GM21447 (cell line): ENCODE data around the gene MAGI2.

ENCODE experiments used
- ATAC-seq: cut with Tn5 transposase; IDR thresholded peaks from one replicate; pipeline ENCODE4 v1.9.1; 2021; ENCODE audit not compliant: unreplicated experiment

Gene MAGI2

DNA sequence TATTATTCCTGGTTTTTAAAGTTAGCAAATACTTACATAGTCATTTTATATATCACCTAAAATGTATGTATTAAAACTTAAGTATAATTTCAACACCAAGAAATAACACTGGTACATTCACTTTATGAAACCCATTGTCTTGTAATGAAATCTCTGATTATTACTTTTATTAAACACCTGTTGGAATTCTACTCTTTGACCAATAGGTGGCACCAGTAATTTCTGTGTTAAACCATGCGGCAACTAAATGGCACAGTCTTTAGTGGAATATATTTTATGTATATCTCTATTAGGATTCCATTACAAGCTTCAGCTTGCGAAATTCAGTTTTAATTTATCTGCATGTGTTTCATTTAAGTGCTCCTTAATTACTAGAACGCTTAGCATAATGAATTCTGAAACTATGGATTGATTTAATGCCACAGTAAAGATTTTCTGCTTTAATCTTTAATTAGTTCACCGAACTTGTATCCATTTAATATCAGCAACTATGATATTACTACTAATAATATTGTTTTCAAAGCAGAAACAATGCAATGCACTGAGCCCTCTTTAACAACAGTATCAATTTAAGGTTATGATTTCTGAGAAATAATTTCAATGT, 181.3 kb downstream of the MAGI2 start:
- no peak for ATAC-seq

DNA sequence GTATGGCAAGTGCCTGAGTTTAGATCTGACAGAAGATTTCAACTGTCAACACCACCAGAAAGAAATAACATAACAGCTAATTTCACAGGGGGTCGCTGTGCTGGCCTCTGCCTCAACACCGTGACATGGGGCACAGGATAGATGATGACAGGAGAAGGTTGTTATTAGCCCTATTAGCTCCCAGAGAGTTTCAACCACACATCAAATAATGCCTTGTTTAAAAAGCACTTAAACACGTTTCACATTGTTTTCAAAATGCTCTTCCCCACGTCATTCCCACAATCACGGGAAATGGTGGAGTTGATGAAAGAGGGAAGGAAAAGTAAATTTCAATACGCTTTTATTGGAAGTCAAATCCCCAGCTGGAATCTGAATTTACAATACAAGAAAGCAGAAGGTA, 184.7 kb downstream of the MAGI2 start:
- no peak for ATAC-seq

DNA sequence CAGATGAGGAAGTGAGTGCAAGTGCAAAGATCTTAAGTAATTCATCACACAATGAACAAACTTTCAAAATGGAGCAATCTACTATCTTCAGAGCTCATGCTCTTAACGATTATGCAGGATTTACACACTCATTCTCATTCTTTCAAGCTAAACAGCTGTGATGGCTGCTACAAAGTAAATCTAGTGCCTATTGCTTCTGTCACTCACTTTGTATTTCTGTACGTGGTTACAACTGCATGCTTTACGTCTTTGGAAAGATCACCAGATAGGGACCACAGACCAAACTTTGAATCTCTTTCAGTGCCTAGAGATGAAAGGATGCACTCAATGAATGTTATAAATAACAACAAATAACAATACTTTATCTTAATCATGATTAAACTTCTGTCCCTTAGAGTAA, 194.6 kb downstream of the MAGI2 start:
- ATAC-seq, result no peak

DNA sequence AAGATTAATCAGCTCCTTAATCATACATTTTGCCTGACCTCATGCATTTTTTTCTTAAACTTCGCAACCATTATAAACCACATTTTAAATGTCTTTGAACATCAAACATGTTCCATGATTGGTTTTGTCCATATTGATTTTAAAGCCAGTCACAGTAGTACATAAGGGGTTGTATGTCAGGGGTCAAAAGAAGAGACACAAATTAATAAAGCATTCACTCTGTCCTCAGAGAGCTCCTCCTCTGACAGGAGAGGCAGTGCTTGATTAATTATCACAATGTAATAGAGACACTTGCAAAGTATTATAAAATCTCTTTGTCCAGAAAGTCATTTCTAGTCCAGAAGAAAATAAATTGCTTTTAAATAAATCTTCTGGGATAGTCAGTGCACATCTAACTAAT, 195.5 kb downstream of the MAGI2 start:
- no peak for ATAC-seq

DNA sequence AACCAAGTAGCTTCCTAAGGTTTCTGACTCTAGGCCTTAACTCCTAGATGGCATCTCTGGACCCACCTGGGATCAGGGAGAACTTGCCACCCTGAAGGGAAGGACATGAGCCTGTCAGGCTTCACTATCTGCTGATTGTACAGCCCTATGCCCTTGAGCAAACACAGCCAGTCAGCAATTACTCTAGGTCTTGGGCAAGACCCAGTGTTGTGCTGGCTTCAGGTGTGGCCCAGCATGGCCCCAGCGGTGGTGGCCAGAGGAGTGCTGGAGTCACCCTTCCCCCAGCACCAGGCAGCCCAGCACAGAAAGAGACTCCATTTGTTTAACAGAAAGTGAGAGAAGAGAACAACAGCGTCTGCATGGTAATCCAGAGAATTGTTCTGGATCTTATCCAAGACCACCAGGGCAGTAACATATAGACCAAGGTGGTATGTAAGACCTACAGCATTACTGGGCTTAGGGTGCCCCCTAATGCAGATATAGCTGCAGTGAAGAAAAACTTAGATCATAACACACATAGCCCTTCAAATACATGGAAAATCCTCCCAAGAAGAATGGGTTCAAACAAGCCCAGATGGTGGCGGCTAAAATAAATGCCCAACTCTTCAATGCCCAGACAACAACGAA, 207.7 kb downstream of the MAGI2 start:
- no peak for ATAC-seq

DNA sequence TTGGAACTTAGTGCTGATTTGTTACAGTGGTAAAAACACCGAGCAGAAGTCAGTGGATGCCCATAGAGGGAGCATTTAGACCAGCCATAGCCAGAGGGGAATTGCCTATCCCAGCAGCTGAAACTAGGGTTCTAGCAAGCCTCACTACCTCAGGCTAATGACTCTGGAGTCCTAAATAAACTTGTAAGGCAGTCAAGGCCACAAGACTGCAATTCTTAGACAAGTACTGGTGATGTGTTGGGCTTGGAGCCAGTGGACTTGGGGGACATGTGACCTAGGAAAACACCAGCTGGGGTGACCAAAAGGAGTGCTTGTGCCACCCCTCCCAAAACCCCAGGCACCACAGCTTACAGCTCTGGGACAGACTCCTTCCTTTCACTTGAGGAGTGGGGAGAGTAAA, 209.0 kb downstream of the MAGI2 start:
- no peak for ATAC-seq

DNA sequence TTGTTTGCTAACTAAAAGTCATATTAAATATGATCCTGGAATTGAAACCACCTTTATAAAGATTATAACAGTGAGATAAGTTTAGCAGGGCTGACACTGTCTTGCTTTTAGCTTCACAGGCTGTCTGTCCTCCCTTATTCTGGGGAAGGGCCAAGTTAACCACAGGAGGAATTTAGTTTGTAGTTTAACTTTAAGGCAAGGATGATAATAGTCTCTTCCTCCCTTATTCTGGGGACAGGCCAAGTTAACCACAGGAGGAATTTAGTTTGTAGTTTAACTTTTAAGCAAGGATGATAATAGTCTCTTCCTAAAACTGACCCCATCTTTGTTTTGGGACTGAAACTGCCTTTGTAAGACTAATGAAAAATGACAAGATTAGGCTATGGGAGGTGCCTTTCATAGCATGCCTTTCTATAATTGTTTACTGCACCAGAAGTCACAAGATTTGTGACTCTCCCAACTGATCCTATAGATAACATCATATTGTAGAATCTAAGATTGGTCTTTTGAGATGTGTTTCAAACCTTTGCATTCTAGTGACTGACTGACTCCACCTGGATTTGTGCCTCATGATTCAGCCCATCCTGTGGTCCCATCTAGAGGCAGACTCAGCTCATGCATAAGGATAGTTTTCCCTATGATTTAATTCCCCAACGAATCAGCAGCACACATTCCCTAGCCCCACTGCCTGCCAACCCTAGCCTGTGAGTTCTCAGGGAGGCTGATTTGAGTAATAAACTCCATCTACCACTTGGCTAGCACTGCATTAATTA, 212.0 kb downstream of the MAGI2 start:
- ATAC-seq, result no peak

DNA sequence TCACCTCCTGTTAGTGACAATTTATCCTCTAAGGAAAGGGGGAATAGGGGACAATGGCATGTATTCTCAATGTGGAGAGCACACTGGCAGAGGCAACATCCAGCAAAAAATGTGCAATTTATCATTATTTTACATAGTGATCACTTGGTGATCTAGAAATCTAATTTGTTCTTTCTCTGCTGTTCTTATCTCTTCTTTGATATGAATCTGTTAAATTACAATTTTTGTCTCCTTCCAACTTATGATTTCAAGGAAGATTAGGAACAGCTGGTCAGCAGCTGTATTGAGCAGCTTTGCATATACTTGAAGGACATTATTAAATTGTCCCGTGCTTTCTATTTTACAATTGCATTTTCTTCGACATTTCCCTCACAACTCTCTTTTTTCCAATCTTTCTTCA, 213.1 kb downstream of the MAGI2 start:
- no peak for ATAC-seq

DNA sequence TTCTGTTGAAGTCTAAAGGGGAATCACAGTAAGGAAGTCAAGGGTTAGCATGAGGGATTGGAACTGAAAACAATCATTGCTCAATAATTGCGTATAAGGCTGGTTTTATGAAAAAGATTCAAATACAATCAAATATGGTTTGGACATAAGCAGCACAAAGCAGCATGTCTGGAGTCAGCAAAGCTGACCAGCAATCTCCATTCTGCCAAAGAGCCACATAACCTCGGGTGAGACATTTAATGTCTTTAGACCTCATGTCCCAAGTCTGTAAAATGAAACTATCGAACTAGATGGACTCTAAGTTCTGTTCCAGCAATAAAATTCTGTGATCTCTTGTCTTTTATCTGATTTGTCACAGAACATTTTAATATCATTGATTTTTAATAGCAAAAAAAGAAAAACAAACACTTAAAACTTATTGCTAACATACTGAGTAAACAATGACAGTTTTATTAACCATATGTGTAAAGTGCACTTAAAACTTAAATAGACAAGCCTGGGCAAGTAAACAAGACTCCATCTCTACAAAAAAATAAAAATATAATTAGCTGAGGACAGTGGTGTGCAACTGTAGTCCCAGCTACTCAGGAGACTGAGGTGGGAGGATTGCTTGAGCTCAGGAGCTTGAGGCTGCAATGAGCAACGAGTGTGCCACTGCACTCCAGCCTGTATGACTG, 217.0 kb downstream of the MAGI2 start:
- ATAC-seq, result no peak

DNA sequence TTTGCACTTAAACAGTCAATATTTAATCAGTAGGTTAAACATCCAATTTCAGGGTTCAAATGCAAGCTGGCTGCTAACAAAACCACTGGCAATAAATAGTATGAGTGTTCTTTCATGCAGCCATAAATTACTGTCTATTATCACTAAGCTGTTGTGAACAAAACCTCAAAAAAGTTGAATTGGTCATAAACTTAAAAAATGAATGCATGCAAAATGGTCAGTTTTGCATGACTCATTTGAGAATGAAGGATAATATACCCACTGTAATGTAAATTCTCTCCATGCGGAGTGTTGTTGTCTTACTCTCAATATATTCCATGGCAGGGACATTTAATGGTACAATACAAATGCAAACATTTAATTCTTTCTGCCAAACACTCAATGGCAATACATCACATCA, 226.4 kb downstream of the MAGI2 start:
- ATAC-seq, result no peak

DNA sequence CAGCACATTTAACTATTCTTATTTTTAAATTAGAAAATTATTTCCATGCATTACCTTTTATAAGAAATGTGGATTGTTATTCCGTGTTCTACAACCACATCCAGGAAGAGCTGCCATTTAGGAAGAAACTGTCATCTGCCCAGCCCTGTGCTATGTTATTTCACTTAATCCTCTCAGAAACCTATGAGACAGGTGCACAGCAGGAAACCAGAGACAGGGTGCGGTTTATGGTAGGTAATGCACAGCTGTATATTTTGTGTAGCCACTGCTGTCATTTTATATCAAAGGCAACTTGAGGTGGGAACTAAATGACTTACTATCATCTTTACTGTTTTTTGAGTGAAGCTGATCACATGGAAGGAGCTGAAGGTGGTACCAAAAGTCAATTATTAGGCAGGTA, 232.3 kb downstream of the MAGI2 start:
- ATAC-seq, result no peak

DNA sequence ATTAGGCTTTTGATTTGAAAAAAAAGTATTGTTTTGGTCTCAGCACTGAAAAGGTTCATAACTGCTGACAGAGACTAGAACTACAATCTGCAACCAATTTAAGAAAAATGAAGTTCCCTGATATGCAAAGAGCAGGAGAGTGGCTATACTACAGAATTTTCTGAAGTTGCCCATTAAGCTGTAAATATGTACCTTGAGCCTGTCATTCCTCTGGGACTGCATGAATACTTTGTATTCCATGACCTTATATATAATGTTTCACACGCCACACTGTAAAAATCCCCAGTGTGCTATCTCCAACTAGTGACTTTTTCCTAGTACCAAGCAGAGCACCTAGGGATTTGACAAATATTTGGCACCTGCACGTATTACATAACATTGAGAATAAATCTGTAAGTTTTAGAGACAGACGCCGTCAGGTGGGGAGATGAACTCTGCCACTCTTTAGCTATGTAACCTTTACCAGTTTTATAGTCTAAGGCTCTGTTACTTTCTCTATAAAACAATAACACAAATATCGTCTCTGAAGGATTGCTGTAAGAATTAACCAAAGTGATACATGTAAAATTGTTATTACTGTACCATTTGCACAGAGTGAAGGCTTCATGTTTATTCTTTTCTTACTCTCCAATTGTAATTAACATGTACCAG, 235.4 kb downstream of the MAGI2 start:
- ATAC-seq, result no peak

DNA sequence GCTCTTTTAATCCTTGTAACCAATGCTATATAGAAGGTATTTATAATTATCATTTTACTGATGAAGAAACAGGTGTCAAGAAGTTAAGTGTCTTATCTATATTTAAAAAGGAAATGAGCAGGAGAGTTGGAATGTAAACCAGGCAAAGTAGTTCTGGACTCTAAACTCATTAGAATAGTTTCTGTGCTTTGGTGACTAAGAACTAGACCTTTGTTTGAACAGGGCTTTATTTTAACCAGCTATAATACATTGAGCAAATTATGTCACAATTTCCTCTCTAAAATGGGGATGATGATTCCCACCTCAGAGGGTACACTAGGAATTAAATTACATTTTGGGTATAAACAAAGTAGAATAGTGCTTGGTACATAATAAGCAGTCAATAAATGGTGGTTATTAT, 236.0 kb downstream of the MAGI2 start:
- ATAC-seq, result no peak

DNA sequence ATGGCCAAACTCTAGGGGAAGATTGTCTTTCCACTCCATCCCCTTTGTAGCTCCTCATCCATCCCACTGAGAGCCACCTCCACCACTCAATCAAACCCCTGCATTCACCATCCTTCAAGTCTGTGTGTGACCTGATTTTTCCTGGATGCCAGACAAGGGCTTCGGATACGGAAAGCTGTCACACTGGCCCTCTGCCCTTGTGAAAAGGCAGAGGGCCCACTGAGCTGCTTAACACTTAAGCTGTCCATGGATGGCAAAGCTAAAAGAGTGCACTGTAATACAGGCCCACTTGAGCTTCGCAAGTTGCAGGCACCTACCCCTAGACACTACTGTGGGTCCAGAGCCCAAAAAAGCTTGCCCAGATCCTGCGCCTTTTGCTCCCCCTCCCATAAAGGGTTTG, 237.2 kb downstream of the MAGI2 start:
- ATAC-seq, result no peak

DNA sequence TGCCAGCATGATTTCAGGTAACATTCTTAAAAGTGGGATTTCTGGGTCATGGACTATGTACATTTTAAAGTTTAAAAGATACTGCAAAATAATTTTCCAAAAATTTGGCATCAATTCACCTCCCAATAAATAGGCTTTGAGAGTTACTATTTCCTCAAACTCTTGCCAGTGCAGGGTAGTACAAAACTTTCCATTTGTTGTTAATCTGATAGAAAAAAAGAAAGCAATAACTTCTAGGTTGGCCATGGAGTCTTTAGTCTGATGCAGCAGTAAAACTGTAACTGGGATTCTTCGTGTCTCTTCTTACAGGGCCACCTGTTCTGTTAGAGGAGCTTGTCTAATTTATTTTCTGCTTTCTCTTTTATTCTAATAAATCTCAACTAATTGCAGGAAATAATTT, 241.1 kb downstream of the MAGI2 start:
- ATAC-seq, result no peak

DNA sequence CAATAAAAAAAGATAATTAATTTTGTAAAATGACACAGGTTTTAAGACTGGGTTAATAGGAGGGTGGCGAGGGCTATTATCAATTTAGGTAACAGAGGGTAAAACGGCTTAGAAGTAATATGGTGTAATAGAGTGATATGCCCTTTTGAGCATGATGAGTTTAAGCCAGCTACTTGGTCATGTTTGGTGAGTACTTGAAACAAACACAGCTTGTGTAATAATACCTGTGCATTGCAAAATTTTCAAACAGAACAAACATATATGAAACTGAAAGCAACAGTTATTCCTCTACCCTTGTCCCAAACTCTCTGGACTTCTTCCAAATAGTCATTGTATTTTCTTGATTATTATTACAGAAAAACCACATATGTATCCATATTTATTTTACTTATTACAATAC, 241.7 kb downstream of the MAGI2 start:
- no peak for ATAC-seq

DNA sequence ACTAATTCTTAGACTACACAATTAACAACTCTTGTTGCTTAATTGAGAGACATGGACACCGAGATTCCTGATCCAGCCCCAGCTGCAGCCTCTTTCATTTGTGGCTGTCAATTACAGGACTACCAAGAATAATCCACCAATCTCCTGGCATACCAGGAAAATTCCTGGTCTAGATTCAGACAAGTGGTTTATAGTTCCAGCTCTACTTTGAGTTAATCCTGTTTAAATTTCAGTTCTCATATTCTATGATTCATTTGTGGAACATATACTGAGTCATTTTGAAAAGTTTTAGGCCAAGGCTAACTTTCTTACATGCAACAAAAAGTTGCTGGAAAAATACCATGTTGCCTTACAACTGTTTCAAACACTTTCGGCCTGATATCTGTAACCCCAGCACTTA, 253.5 kb downstream of the MAGI2 start:
- ATAC-seq, result no peak

DNA sequence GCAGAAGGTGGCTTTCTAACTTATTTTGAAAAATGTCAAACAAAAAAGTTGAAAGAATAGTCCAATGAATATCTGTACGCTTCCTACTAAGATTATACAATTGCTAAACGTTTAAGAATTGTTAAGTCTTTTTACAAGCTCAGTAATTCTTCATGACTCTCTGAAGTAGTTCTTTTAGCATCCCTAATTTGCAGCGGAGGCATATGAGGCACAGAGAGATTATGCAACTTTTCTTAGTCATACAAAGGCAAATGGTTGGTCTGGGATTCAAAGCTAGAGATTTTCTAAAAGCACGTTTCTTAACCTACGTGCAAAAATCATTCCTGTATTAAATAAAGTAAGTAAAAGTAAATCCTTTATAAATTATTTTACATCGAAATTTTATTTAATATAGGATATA, 254.2 kb downstream of the MAGI2 start:
- no peak for ATAC-seq

DNA sequence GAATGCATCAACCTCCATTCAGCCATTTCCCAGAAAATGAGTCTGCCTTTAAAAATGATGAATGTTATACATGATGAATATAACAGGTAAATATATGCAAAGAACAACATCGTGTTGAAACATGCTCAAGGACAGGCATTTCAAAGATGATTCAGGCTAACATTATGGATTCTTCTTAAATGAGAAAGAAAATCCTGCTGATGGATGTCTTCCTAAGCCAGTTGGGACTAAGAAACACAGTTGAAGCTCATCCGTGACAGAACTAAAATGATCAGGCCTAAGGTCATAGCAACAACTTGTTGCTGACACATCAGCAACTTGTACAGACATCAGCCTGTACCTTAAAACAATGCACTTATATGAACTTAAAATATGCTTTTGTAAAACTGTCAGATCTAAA, 267.9 kb downstream of the MAGI2 start:
- no peak for ATAC-seq

DNA sequence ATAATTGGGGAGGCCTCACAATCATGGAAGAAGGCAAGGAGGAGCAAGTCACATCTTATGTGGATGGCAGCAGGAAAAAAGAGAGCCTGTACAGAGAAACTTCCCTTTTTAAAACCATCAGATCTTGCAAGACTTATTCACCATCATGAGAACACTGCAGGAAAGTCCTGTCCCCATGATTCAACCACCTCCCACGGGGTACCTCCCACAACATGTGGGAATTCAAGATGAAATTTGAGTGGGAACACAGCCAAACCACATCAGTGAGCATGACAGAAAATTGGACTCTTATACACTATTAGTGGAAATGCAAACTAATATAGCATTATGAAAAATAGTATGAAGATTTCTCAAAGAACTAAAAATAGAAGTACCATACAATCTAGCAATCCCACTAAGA, 271.2 kb downstream of the MAGI2 start:
- ATAC-seq, result no peak

DNA sequence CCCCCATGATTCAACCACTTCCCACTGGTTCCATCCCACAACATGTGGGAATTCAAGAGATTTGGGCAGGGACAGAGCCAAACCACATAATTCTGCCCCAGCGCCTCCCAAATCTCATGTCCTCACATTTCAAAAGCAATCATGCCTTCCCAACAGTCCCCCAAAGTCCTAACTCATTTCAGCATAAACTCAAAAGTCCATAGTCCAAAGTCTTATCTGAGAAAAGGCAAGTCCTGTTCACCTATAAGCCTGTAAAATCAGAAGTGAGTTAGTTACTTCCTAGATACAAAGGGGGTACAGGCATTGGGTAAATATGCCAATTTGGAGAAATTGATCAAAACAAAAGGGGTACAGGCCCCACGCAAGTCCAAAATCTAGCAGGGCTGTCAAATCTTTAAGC, 272.9 kb downstream of the MAGI2 start:
- no peak for ATAC-seq
